PC-9 (cell line): ENCODE results near the gene PNKD. TPM values are rescaled to one million over a fixed set of nuclear protein-coding genes. Genes with fewer than 3 reads are reported as not detected.

Experiments
- BruUV-seq: library from RNA; stranded (reverse); fragments of 400-500 nt; replicated peaks from 2 replicates; lab custom pipeline; 2021; lab: Mats Ljungman, UMichigan
- CTCF ChIA-PET: fragments of 300-600 bp; sonication (Branson Sonifier 250); formaldehyde crosslinking; loops from one replicate; lab custom pipeline; 2022; ENCODE audit warnings: antibody characterized with exemption; lab: Charles Lee
- POLR2A ChIA-PET: fragments of 300-600 bp; sonication (Branson Sonifier 250); formaldehyde crosslinking; loops from one replicate; lab custom pipeline; 2022; ENCODE audit warnings: antibody characterized with exemption; ENCODE audit not compliant: unreplicated experiment; lab: Charles Lee
- DNase-seq, 2 experiments: peaks; one replicate each; pipeline versions ENCODE4 v3.0.0 to v3.0.0-alpha.2; 2015 to 2022; ENCODE audit warnings: mixed read lengths in 1 of 2
- H2AFZ ChIP-seq: fragments of 200-600 bp; sonication (generic); 2 replicates; pipeline ENCODE4 v1.8.1; 2017; ENCODE audit warnings: antibody characterized with exemption
- H3F3A ChIP-seq: fragments of 200-600 bp; sonication (generic); 2 replicates; pipeline ENCODE4 v1.8.1; 2017; ENCODE audit warnings: antibody characterized with exemption, mild to moderate bottlenecking, low read depth; ENCODE audit not compliant: insufficient read depth
- H3K27ac ChIP-seq: fragments of 200-600 bp; sonication (generic); 2 replicates; pipeline ENCODE4 v1.6.1; 2016; ENCODE audit warnings: mixed run types
- H3K27me3 ChIP-seq: fragments of 200-600 bp; sonication (generic); 2 replicates; pipeline ENCODE4 v1.6.1; 2016; ENCODE audit warnings: low read depth, mixed run types; ENCODE audit not compliant: insufficient read depth
- H3K36me3 ChIP-seq: fragments of 200-600 bp; sonication (generic); 2 replicates; pipeline ENCODE4 v1.6.1; 2016; ENCODE audit warnings: low read depth, mixed run types
- H3K4me1 ChIP-seq: fragments of 200-600 bp; sonication (generic); replicated peaks from 2 replicates; pipeline ENCODE4 v1.6.1; 2016; ENCODE audit warnings: mixed run types; ENCODE audit not compliant: insufficient read depth
- H3K4me2 ChIP-seq: fragments of 200-600 bp; sonication (generic); 2 replicates; pipeline ENCODE4 v1.6.1; 2017; ENCODE audit warnings: mixed run types
- H3K4me3 ChIP-seq: fragments of 200-600 bp; sonication (generic); 2 replicates; pipeline ENCODE4 v1.6.1; 2016; ENCODE audit warnings: mixed run types
- H3K79me2 ChIP-seq: fragments of 200-600 bp; sonication (generic); 2 replicates; pipeline ENCODE4 v1.6.1; 2017; ENCODE audit warnings: low read depth, mixed run types
- H3K9me2 ChIP-seq: fragments of 200-600 bp; sonication (generic); 2 replicates; pipeline ENCODE4 v1.8.1; 2017; ENCODE audit warnings: mild to moderate bottlenecking; ENCODE audit not compliant: insufficient read depth
- H3K9me3 ChIP-seq: fragments of 200-600 bp; sonication (generic); 2 replicates; pipeline ENCODE4 v1.8.1; 2016; ENCODE audit warnings: low read depth; ENCODE audit not compliant: insufficient read depth
- H4K20me1 ChIP-seq: fragments of 200-600 bp; sonication (generic); 2 replicates; pipeline ENCODE4 v1.8.1; 2017; ENCODE audit not compliant: insufficient read depth
- CTCF ChIP-seq: fragments of 200-600 bp; sonication (generic); conservative IDR thresholded peaks from 2 replicates; pipeline ENCODE4 v1.6.1; 2017; ENCODE audit warnings: mixed run types, antibody characterized with exemption, mild to moderate bottlenecking, moderate library complexity
- EZH2 ChIP-seq: fragments of 200-600 bp; sonication (generic); IDR thresholded peaks from 2 replicates; pipeline ENCODE4 v1.8.0; 2017; ENCODE audit warnings: antibody characterized with exemption, low read depth
- intact Hi-C: fragments of 100-400 bp; cut with micrococcal nuclease; formaldehyde crosslinking; loops from one replicate; pipeline ENCODE4 v1.10.0; 2022; ENCODE audit not compliant: unreplicated experiment
- total RNA-seq: library from RNA; stranded (reverse); gene quantifications from 2 replicates; pipeline ENCODE4 v1.2.3, GENCODE V29; 2021

The PNKD gene
- total RNA-seq, 1 experiment from 2014 or later, result 102 TPM

- H3K9me2 ChIP-seq, result no peaks in the 10 kb centered on the region
- CTCF ChIA-PET, result no interaction called here
- H3K27ac ChIP-seq, result no peak overlapping the region
- H3K79me2 ChIP-seq, result peaks cover 25% of the 10 kb centered on the region
- no peaks in the 10 kb centered on the region for H4K20me1 ChIP-seq
- H3K9me3 ChIP-seq, result no peaks in the 10 kb centered on the region
- peaks cover 20% of the 10 kb centered on the region for H3K4me1 ChIP-seq
- H3K27me3 ChIP-seq, result no peaks in the 10 kb centered on the region
- BruUV-seq, result no TSS peak
- no peak overlapping the region for H2AFZ ChIP-seq
- peaks cover 13% of the 10 kb centered on the region for H3F3A ChIP-seq
- TF ChIP-seq EZH2 (no peak), CTCF (no peak)
- intact Hi-C loops, result no loop called here
- no peak overlapping the region for H3K4me3 ChIP-seq
- DNase-seq, result no peak
- H3K36me3 ChIP-seq, result no peaks in the 10 kb centered on the region
- POLR2A ChIA-PET, result no interaction called here
- H3K4me2 ChIP-seq, result no peak overlapping the region
Measured at GRCh38 chr2:218327451-218328210, 57.3 kb downstream of the PNKD start.

- no peak for TF ChIP-seq CTCF
- TF ChIP-seq EZH2, result no peak
- H3K79me2 ChIP-seq, result peaks cover 25% of the 10 kb centered on the region
- no peak overlapping the region for H3K4me2 ChIP-seq
- H4K20me1 ChIP-seq, result no peaks in the 10 kb centered on the region
- H3K9me3 ChIP-seq, result no peaks in the 10 kb centered on the region
- H2AFZ ChIP-seq, result no peak overlapping the region
- BruUV-seq, result no TSS peak
- H3K36me3 ChIP-seq, result no peaks in the 10 kb centered on the region
- intact Hi-C loops, result no loop called here
- H3K27me3 ChIP-seq, result no peaks in the 10 kb centered on the region
- peaks cover 20% of the 10 kb centered on the region for H3K4me1 ChIP-seq
- no peak overlapping the region for H3K4me3 ChIP-seq
- CTCF ChIA-PET, result interaction anchor here (0.6 kb wide), 1 partner anchor 69 kb away, joined by 5 read pairs; no protein-coding TSS in a partner anchor
- no peaks in the 10 kb centered on the region for H3K9me2 ChIP-seq
- peaks cover 13% of the 10 kb centered on the region for H3F3A ChIP-seq
- no peak overlapping the region for H3K27ac ChIP-seq
- DNase-seq, result no peak
- POLR2A ChIA-PET, result interaction anchor here (0.6 kb wide), 1 partner anchor 32 kb away, joined by 8 read pairs; no protein-coding TSS in a partner anchor
Measured at GRCh38 chr2:218328294-218328693, 58.0 kb downstream of the PNKD start.

GRCh38 chr2:218329027-218329825 lies 58.9 kb downstream of the PNKD start:
- Histone ChIP-seq H3K4me3 (no peak overlapping the region), H4K20me1 (no peaks in the 10 kb centered on the region), H3K9me2 (no peaks in the 10 kb centered on the region), H3K36me3 (no peaks in the 10 kb centered on the region), H3F3A (peaks cover 5% of the 10 kb centered on the region; the same call in 1 of the 2 replicates), H3K27ac (no peak overlapping the region), H3K9me3 (no peaks in the 10 kb centered on the region), H2AFZ (no peak overlapping the region), H3K79me2 (peaks cover 26% of the 10 kb centered on the region), H3K4me2 (no peak overlapping the region), H3K27me3 (no peaks in the 10 kb centered on the region), H3K4me1 (peaks cover 19% of the 10 kb centered on the region)
- CTCF ChIA-PET, result interaction anchor here (0.6 kb wide), 1 partner anchor 68 kb away, joined by 5 read pairs; no protein-coding TSS in a partner anchor
- TF ChIP-seq CTCF (no peak), EZH2 (no peak)
- no peak for DNase-seq
- intact Hi-C loops, result no loop called here
- BruUV-seq, result no TSS peak
- POLR2A ChIA-PET, result interaction anchor here (0.6 kb wide), 1 partner anchor 31 kb away, joined by 8 read pairs; no protein-coding TSS in a partner anchor
